RKO (cell line): ENCODE measurements around the gene SERPINA1.
"Not testable (repeated sequence)": the region's sequence is repeated elsewhere in the genome, so short reads cannot be mapped to it uniquely, and the experiment has no call there.

Source experiments
- DNase-seq: peaks from one replicate; pipeline ENCODE4 v3.0.0-alpha.2; 2016; ENCODE audit warnings: low spot score

SERPINA1 gene

GRCh38 chr14:94369766-94370523 lies 18.5 kb downstream of the SERPINA1 start:
- DNase-seq: not testable (repeated sequence)

- DNase-seq: no peak
Observed at GRCh38 chr14:94368956-94369355, 19.4 kb downstream of the SERPINA1 start.

GRCh38 chr14:94368243-94368590 lies 20.2 kb downstream of the SERPINA1 start:
- no peak for DNase-seq

- no peak for DNase-seq
Observed at GRCh38 chr14:94367347-94368242, 20.8 kb downstream of the SERPINA1 start.

- no peak for DNase-seq
Observed at GRCh38 chr14:94366146-94366915, 22.1 kb downstream of the SERPINA1 start, which contains the start of gene SERPINA2. Gene SERPINA2 (minus strand): TSS chr14:94366698.

- no peak for DNase-seq
Observed at GRCh38 chr14:94365624-94366023, 22.8 kb downstream of the SERPINA1 start.

- DNase-seq: no peak
Observed at GRCh38 chr14:94364964-94365363, 23.4 kb downstream of the SERPINA1 start.

GRCh38 chr14:94364037-94364436 lies 24.4 kb downstream of the SERPINA1 start:
- DNase-seq: no peak

- no peak for DNase-seq
Observed at GRCh38 chr14:94363151-94363624, 25.2 kb downstream of the SERPINA1 start.

- DNase-seq: no peak
Observed at GRCh38 chr14:94362614-94363133, 25.7 kb downstream of the SERPINA1 start.

- no peak for DNase-seq
Observed at GRCh38 chr14:94361682-94362081, 26.7 kb downstream of the SERPINA1 start.

- no peak for DNase-seq
Observed at GRCh38 chr14:94360945-94361565, 27.3 kb downstream of the SERPINA1 start.

- no peak for DNase-seq
Observed at GRCh38 chr14:94357166-94357565, 31.2 kb downstream of the SERPINA1 start.

GRCh38 chr14:94356379-94357056 lies 31.9 kb downstream of the SERPINA1 start:
- no peak for DNase-seq

- no peak for DNase-seq
Observed at GRCh38 chr14:94355191-94355794, 33.1 kb downstream of the SERPINA1 start.

GRCh38 chr14:94354638-94355185 lies 33.7 kb downstream of the SERPINA1 start:
- no peak for DNase-seq

GRCh38 chr14:94354190-94354589 lies 34.2 kb downstream of the SERPINA1 start:
- DNase-seq: not testable (repeated sequence)

GRCh38 chr14:94349276-94349675 lies 39.1 kb downstream of the SERPINA1 start:
- no peak for DNase-seq

GRCh38 chr14:94348836-94349235 lies 39.6 kb downstream of the SERPINA1 start:
- DNase-seq: no peak

GRCh38 chr14:94346841-94347240 lies 41.6 kb downstream of the SERPINA1 start:
- no peak for DNase-seq
